ENCODE data around the gene SYS1. TPM values are rescaled to one million over a fixed set of nuclear protein-coding genes. Genes with fewer than 3 reads are reported as not detected.

Gene SYS1
- total RNA-seq, 1 experiment from 2014 or later: 21.9 TPM

- in situ Hi-C loops (cut with HindIII; ENCODE audit: low sequenced_read_pairs): no loop called here
- DNase-seq (ENCODE audit: low spot score): peak; percentile 81
Measured at GRCh38 chr20:45372646-45373352, 9.8 kb downstream of the SYS1 start.

GRCh38 chr20:45373353-45374100, 10.6 kb downstream of the SYS1 start:
- in situ Hi-C loops (cut with HindIII; ENCODE audit: low sequenced_read_pairs): no loop called here
- peak; percentile 90 for DNase-seq (ENCODE audit: low spot score)

DNA sequence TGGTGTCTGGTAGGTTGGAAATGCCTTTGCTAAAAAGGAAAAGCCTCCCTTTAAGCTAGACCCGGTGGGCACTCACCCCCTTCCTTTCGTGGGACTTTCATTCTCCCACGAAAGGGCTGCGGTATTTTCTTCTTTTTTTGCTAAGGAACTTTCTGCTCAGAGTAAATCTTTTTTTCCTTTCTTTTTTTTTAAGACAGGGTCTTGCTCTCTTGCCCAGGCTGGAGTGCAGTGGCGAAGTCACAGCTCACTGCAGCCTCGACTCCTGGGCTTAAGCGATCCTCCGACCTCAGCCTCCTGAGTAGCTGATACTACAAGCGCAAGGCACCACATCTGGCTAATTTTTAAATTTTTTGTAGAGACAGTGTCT, 11.1 kb downstream of the SYS1 start:
- in situ Hi-C loops (cut with HindIII; ENCODE audit: low sequenced_read_pairs): no loop called here
- DNase-seq (ENCODE audit: low spot score): no peak

DNA sequence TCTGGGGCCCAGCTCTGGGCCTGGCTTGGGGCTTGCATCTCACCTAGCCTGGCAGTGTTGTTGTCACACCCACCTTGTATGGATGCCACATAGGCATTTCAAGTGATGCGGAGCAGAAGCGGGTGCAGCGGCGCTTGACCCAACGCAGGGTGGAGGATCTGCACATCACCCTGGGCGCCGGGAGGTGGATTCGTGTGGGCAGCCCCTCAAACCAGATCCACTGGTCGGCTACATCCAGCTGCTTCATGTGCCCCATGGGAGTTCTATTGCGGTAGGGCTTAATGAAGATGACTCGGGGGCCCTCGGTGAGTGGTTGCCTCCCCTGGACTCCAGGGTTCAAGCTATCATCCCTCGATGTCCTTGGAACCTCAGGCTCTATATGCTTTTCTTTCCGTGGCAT, 12.0 kb downstream of the SYS1 start:
- no peak for DNase-seq (ENCODE audit: low spot score)
- in situ Hi-C loops (cut with HindIII; ENCODE audit: low sequenced_read_pairs): no loop called here

- in situ Hi-C loops (cut with HindIII; ENCODE audit: low sequenced_read_pairs): no loop called here
Measured at GRCh38 chr20:45377269-45377668, 14.3 kb downstream of the SYS1 start.

DNA sequence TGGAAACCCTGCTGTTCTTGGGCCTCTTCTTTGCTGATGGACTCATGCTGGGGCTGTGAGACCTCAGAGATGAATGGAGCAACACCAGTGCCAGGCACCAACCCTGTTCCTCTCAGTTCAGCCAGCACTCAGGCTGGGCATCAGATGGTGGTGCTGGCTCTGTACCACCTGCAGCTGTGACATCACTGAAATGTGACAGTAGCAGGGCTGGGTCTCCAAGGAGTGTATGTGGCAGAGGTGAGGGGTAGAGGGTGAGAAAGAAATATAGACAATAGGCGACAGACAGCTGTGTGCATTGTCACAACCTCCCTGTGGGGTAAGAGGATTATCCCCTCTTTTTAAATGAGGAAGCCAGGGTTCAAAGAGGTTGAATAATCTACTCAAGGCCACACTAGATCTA, 15.2 kb downstream of the SYS1 start, which contains the start of gene TP53TG5:
Gene TP53TG5 (minus strand): TSS at position 135 of the 400 bp plus-strand sequence. CDS start 89 bp downstream, at position 46.
- in situ Hi-C loops (cut with HindIII; ENCODE audit: low sequenced_read_pairs): no loop called here
- DNase-seq (ENCODE audit: low spot score): no peak

More at GRCh38 chr20:45377269-45377668, 14.3 kb downstream of the SYS1 start:
- no peak for DNase-seq (ENCODE audit: low spot score)

DNA sequence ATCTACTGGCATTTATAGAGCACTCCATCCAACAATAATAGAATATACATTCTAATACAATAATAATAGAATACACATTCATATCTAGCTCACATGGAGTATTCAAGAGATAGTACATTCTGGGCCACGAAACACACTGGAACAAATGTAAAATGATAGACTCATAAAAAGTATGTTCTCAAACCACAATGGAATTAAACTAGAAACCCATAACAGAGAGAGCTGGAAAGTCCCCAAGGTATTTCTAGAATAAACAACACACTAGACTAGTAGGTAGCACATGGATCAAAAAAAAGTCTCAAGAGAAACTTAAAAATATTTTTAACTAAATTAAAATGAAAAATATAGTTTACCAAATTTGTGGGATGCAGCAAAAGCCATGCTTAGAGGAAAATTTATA, 24.3 kb downstream of the SYS1 start:
- in situ Hi-C loops (cut with HindIII; ENCODE audit: low sequenced_read_pairs): no loop called here
- DNase-seq (ENCODE audit: low spot score): no peak

DNA sequence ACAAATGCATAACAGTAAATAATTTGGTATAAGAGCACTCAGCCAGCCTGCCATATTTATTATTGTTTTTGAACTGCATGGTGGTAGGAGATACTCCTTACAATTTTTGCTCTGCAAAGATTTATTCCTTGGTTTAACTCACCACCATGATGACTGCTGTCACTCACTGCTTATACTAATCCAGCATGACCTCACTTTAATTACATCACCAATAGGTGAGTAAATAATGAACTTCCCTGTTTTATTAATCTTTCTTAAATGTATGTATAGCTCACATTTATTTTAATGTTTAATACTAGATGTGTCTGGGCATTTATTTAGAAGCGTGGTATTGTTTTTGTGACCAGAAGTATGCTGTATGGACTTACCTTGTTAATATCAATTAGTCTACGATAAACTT, 28.0 kb downstream of the SYS1 start:
- in situ Hi-C loops (cut with HindIII; ENCODE audit: low sequenced_read_pairs): no loop called here

DNA sequence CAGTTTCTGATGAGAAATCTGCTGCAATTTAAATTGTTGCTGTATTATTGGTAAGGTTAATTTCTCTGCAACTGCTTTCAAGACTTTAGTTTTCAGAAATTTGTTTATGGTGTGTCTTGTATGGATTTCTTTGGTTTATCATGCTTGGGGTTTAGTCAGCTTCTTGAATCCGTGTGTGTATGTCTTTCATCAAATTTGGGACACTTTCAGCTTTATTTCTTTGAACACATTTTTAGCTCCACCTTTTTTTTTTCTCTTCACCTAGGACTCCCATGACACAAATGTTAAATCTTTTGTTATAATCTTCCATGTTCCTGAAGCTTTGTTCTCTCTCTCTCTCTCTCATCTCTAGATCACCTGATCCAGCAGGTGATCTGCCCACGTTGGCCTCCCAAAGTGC, 28.6 kb downstream of the SYS1 start:
- in situ Hi-C loops (cut with HindIII; ENCODE audit: low sequenced_read_pairs): no loop called here
- no peak for DNase-seq (ENCODE audit: low spot score)

More for the DNA sequence above, 28.0 kb downstream of the SYS1 start:
- no peak for DNase-seq (ENCODE audit: low spot score)

DNA sequence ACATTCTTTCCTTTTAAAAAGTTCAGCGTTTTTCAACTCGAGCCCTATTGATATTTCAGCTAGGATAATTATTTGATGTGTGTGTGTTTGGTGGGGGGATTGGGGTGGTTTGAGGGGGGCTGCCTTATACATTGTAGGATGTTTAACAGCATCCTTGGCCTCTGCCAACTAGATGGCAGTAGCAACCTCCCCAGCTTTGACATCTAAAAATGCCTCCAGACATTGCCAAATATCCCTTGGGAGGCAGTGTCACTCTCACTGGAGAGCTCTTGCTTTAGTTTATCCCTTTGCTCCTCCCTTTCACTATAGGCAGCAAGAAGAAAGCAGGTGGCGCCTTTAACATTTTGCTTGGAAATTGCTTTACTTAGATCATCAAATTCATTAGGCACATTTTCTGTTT, 29.8 kb downstream of the SYS1 start:
- in situ Hi-C loops (cut with HindIII; ENCODE audit: low sequenced_read_pairs): no loop called here
- DNase-seq (ENCODE audit: low spot score): no peak

DNA sequence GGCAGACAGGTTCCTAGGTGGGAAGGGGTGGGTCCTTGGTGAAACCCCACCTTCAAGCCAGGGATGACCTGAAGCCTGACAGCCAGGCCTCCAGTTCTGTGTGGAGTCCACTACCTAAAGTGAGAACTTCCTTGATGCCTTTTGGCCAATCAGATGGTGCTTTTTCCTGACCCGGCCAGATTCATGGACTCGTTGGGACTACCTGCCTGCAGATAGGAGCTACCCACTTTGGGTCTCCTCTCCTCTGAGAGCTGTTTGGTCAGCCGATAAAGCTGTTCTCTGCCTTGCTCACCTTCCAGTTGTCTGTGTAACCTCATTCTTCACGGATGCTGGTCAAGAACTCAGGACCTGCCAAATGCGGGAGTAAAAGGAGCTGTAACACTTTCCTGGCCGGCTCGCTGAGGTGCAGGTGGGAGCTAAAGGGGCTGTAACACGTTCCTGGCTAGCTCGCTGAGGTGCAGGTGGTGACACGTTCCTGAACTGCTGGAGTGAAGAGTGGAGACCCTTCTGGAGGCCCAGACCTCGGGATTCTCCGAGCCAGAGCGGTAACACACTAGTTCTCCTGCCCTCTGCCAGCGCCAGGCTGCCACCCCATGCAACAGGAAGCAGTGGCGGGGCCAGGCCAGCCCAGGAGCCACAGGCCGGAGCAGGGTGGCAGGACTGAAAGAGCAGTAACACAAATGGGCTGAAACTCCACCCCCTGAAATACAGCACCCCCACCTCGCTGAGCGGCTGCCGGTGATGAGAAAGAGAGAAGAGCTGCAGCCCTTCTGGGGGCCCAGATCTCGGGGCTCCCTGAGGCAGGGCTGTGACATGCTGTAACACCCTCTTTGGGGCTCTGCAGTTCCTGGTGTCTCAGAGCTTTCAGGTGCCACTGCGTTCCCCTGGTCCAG, 31.5 kb downstream of the SYS1 start:
- in situ Hi-C loops (cut with HindIII; ENCODE audit: low sequenced_read_pairs): no loop called here
- no peak for DNase-seq (ENCODE audit: low spot score)

GRCh38 chr20:45395114-45395415, 32.1 kb downstream of the SYS1 start:
- in situ Hi-C loops (cut with HindIII; ENCODE audit: low sequenced_read_pairs): no loop called here
- no peak for DNase-seq (ENCODE audit: low spot score)

DNA sequence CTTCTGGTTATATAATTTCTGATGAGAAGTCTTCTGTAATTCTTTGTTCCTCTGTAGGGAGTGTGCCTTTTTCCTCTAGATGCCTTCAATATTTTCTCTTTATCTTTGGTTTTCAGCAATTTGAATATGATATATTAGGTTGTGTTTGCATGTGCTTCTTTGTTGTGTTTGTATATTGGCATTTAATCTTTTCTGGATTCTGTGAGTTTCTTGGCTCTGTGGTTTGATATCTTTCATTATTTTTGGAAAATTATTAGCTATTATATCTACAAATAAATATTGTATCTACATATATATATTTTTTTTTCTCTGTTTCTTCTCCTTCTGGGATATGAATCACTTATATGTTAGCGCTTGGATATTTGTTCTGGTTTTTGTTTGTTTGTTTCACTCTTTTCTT, 36.1 kb downstream of the SYS1 start:
- in situ Hi-C loops (cut with HindIII; ENCODE audit: low sequenced_read_pairs): no loop called here
- no peak for DNase-seq (ENCODE audit: low spot score)

GRCh38 chr20:45400346-45401031, 37.5 kb downstream of the SYS1 start:
- DNase-seq (ENCODE audit: low spot score): no peak
- in situ Hi-C loops (cut with HindIII; ENCODE audit: low sequenced_read_pairs): no loop called here

GRCh38 chr20:45402946-45403345, 40.0 kb downstream of the SYS1 start:
- no peak for DNase-seq (ENCODE audit: low spot score)
- in situ Hi-C loops (cut with HindIII; ENCODE audit: low sequenced_read_pairs): no loop called here

- no peak for DNase-seq (ENCODE audit: low spot score)
- in situ Hi-C loops (cut with HindIII; ENCODE audit: low sequenced_read_pairs): no loop called here
Measured at GRCh38 chr20:45404438-45404837, 41.5 kb downstream of the SYS1 start.

- peak; percentile 54 for DNase-seq (ENCODE audit: low spot score)
- in situ Hi-C loops (cut with HindIII; ENCODE audit: low sequenced_read_pairs): no loop called here
Measured at GRCh38 chr20:45405571-45406259, 42.8 kb downstream of the SYS1 start.

DNA sequence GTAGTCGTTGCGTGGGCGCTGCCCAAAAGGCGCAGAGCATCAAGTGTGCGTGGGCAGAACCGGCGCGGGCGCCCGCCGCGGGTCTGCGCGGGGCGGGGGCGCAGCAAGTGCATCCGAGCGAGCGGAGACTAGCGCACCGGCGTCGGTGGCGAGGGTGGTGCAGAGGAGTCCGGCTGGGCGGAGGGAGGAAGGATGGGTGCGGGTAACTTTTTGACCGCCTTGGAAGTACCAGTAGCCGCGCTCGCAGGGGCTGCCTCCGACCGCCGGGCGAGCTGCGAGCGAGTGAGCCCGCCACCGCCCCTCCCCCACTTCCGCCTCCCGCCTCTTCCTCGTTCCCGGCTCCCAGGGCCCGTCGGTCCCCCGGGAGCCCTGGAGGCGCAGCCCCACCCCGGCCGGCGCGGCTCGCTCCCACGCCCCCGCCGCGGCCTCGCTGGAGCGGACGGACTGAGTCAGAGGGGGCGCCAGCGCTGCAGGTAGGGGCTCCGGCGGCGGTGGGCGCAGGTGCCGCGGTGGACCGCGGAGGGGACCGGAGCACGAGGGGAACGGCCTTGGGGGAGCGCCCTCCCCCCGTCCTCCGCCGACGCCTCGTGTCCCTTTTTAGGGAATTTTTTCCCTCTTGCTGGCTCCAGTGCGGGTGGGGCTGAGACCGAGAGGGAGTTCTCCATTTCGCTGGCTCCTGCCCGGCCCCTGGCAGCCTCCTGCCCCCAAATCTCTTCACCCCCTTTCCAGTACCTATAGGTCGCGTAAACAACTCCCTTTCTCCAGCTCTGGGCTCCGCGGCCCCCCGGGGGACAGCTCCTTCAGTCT, 43.5 kb downstream of the SYS1 start:
- peak; percentile 54 for DNase-seq (ENCODE audit: low spot score)
- in situ Hi-C loops (cut with HindIII; ENCODE audit: low sequenced_read_pairs): no loop called here

Measured in G401 (cell line).